ENCODE results near the gene S100A4.

S100A4 gene

DNA sequence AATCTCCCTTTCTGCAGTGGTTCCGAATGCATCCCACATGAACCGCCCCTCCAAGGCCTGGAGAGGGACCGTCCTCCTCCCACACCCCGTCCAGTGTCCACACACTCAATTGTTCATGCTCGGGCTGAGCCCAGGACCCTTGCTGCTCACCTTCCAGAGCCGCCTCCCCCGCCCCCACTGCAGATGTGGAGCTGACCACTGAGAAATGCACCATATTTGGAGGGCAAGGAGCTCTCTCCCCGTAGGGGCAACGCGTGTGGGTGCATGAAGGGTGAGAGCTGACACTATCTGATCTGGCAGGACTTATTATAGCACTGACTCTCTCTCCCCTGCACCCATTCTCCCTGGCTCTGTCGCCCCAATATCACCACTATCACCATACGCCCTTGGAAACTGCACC is 7.5 kb upstream of the S100A4 start:
- DNase-seq (ENCODE audit: low spot score): no peak
- in situ Hi-C loops (cut with MboI; ENCODE audit: low sequenced_read_pairs, unreplicated experiment): no loop called here
- TF ChIP-seq, protein P1, sequence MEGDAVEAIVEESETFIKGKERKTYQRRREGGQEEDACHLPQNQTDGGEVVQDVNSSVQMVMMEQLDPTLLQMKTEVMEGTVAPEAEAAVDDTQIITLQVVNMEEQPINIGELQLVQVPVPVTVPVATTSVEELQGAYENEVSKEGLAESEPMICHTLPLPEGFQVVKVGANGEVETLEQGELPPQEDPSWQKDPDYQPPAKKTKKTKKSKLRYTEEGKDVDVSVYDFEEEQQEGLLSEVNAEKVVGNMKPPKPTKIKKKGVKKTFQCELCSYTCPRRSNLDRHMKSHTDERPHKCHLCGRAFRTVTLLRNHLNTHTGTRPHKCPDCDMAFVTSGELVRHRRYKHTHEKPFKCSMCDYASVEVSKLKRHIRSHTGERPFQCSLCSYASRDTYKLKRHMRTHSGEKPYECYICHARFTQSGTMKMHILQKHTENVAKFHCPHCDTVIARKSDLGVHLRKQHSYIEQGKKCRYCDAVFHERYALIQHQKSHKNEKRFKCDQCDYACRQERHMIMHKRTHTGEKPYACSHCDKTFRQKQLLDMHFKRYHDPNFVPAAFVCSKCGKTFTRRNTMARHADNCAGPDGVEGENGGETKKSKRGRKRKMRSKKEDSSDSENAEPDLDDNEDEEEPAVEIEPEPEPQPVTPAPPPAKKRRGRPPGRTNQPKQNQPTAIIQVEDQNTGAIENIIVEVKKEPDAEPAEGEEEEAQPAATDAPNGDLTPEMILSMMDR (IDR thresholded peaks at IDR 0.05; ENCODE audit: borderline replicate concordance, control extremely low read depth, extremely low read depth, insufficient read depth, missing control alignments): no peak

DNA sequence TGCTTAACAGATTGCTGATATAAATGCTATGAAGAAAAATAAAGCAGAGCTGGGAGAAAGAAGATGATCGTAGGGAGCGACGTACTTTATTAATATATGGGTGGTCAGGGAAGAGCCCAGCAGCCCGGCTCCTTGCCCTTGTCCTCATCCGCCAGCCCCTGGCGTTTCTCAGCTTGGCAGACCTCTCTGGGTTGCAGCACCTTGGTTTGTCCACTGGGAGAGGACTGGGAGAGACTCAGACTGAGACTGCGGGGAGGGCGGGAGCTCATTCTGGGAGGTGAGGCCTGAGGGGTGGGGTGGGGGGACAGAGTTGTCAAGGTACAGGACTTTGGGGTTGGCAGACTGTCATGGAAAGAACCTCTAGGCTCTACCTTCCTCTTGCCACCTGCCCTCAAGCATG is 6.7 kb upstream of the S100A4 start:
- in situ Hi-C loops (cut with MboI; ENCODE audit: low sequenced_read_pairs, unreplicated experiment): no loop called here
- TF ChIP-seq, protein P1 (IDR thresholded peaks at IDR 0.05; ENCODE audit: borderline replicate concordance, control extremely low read depth, extremely low read depth, insufficient read depth, missing control alignments): no peak
- DNase-seq (ENCODE audit: low spot score): no peak

DNA sequence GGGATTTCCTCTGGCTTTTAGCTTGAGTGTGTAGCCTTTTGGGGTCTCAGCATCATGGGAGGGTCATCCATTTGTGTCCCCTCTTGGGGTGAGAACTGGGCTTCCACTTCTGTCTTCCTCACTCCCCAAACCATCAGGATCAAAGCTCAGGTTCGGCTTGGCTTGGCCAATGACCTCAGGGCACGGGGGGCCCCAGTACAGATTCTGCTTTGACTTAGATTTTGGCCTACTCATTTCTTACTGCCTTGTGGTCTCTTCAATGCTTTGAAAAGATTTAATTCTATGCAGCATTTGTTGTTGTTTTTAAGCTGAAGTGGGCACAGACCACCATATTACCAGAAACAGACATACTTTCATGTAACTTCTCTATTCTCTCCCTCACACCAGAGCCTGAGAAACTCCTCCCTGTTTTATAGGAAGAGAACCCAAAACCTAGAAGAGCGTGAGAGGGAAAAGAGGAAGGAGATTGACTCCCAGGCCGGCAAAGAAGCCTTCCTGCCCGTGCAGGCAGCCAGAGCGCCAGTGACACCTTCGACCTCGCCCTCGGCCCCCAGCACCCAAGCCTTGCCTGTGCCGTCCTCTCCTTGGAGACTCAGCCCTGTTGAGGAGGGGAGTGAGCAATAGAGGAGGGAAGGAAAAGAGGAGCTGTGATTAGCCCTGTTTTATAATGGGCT is 5.4 kb upstream of the S100A4 start:
- no peak for DNase-seq (ENCODE audit: low spot score)
- TF ChIP-seq, protein P1 (IDR thresholded peaks at IDR 0.05; ENCODE audit: borderline replicate concordance, control extremely low read depth, extremely low read depth, insufficient read depth, missing control alignments): no peak
- in situ Hi-C loops (cut with MboI; ENCODE audit: low sequenced_read_pairs, unreplicated experiment): no loop called here

DNA sequence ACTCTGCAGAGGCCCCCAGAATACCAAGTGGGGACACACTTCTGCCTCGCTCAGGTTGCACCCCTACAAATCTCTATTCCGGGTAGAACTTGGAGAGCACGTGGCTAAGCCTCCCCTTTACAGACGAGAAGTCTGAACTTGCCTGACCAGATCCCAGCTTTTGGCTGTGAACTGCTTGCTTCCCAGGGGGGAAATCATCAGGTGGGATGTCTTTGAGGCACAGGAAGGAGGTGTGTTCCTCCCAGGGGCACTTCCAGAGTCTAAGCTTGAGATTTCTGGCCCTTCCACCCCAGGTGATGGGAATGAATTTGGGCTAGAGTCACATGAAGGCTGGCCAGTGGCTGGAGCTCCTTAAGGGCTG is 4.8 kb upstream of the S100A4 start:
- DNase-seq (ENCODE audit: low spot score): no peak
- TF ChIP-seq, protein P1 (IDR thresholded peaks at IDR 0.05; ENCODE audit: borderline replicate concordance, control extremely low read depth, extremely low read depth, insufficient read depth, missing control alignments): no peak
- in situ Hi-C loops (cut with MboI; ENCODE audit: low sequenced_read_pairs, unreplicated experiment): no loop called here

DNA sequence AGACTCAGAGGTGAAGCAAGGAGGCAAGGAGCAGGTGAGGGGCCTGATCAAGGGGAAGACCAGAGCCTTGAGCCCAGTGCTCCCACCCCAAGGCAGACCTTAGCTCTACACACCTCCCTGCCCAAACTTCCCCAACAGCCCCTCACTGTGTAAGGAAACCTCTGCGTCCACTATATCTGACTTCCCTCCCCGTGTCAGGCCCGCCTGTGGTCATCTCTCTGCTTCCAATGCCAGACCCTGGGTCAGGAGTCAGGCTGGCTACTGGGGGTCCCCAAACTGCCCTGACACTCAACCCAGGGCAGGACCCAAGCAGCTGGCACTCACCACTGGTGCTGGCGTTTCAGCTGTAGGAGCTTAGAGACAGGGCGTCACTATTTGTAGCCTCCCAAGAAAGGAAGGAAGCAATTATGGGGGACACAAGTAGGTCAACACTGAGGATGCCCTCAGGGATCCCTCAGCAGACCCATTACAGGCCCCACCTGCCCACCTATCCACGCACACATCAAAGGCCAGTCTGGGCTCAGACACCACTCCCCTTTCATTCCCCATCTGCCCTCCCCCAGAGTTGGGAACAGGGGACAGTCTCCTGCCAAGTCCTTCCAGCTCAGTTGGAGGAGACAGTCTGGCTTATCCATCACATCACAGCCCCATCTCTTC is 4.3 kb upstream of the S100A4 start:
- TF ChIP-seq, protein P1 (IDR thresholded peaks at IDR 0.05; ENCODE audit: borderline replicate concordance, control extremely low read depth, extremely low read depth, insufficient read depth, missing control alignments): no peak
- DNase-seq (ENCODE audit: low spot score): no peak
- in situ Hi-C loops (cut with MboI; ENCODE audit: low sequenced_read_pairs, unreplicated experiment): no loop called here

DNA sequence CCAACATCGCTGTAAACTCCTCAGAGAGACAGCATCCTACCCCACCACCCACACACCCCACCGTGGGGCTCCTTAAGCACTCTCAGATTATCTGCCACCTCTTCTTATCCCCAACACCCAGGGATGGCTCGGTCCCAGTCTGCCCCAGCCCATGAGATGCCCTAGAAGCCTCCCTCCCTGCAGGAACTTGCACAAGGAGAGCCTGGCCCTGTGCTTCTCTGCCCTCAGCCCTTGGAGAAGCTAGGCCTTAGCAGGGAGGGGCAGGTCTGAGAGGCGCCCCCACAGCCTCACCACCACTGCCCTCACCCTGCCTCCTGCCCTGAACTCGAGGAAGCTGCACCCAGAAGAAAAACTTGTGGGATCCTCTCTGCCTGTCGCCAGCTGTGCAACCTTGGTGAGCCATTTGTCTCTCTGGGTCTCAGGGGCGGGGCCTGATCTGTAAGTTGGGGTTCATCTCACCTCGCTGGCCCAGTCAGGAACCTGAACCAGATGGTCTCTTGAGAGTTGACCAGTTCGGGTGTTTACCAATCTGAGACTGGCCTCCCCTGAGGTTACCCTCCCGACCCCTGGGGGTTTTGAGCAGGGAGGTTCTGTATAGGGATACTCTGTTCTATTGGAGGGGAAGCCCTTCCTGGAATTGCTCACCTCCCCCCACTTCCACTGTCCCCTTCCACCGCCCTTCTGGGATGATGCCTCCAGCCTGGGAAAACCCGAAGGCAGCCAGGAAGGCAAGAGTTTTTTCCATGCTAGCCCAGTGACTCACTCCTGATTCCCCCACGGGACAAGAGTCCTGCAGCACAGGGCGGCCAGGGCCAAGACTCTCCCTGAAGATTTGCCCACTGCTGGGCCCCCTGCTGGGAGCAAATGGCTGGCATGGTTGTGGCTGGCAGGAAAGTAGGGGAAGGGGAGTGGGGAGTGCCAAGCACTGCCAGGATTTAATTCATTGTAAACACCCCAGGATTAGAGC is 3.4 kb upstream of the S100A4 start, which contains the start of gene S100A3:
Gene S100A3, minus strand, starts transcription at position 537 of the 967 bp plus-strand sequence. CDS start 773 bp downstream, outside the sequence.
- TF ChIP-seq, protein P1 (IDR thresholded peaks at IDR 0.05; ENCODE audit: borderline replicate concordance, control extremely low read depth, extremely low read depth, insufficient read depth, missing control alignments): no peak
- no peak for DNase-seq (ENCODE audit: low spot score)
- in situ Hi-C loops (cut with MboI; ENCODE audit: low sequenced_read_pairs, unreplicated experiment): no loop called here

Data from GM13976 (cell line).